Neural cell (in vitro differentiated cells): ENCODE measurements around the gene ABCC9. TPM values are rescaled to one million over a fixed set of nuclear protein-coding genes. Genes with fewer than 3 reads are reported as not detected.

Experiments
- H2AFZ ChIP-seq: fragments of 200-600, 300-800 bp; sonication (generic), shearing (Covaris generic); 2 replicates; pipeline ENCODE4 v1.6.0; 2014; ENCODE audit warnings: low read depth, mild to moderate bottlenecking, antibody characterized with exemption, low read length, moderate library complexity
- H3F3A ChIP-seq: fragments of 200-600 bp; shearing (Covaris generic); 2 replicates; pipeline ENCODE4 v1.6.1; 2016; ENCODE audit warnings: mild to moderate bottlenecking, moderate library complexity, mixed read lengths, antibody characterized with exemption, low read length; ENCODE audit not compliant: insufficient read depth, poor library complexity, severe bottlenecking
- H3K27ac ChIP-seq: fragments of 200-600, 300-800 bp; sonication (generic), shearing (Covaris generic); 2 replicates; pipeline ENCODE4 v1.5.1; 2014; ENCODE audit warnings: mild to moderate bottlenecking, low read length, moderate library complexity
- H3K27me3 ChIP-seq: fragments of 300-800, 200-600 bp; sonication (generic), shearing (Covaris generic); 2 replicates; pipeline ENCODE4 v1.6.0; 2014; ENCODE audit warnings: mild to moderate bottlenecking, low read depth, low read length, moderate library complexity; ENCODE audit not compliant: insufficient read depth
- H3K36me3 ChIP-seq: fragments of 300-800, 200-600 bp; sonication (generic), shearing (Covaris generic); 2 replicates; pipeline ENCODE4 v1.5.1; 2014; ENCODE audit warnings: mild to moderate bottlenecking, antibody characterized with exemption, low read length, moderate library complexity; ENCODE audit not compliant: insufficient read depth
- H3K4me2 ChIP-seq: fragments of 300-800, 200-600 bp; sonication (generic), shearing (Covaris generic); 2 replicates; pipeline ENCODE4 v1.6.0; 2014; ENCODE audit warnings: mild to moderate bottlenecking, low read length
- H3K4me3 ChIP-seq: fragments of 300-800, 200-600 bp; sonication (generic), shearing (Covaris generic); 2 replicates; pipeline ENCODE4 v1.5.1; 2014; ENCODE audit warnings: mild to moderate bottlenecking, low read length, moderate library complexity
- H3K79me2 ChIP-seq: fragments of 200-600 bp; shearing (Covaris generic); replicated peaks from 2 replicates; pipeline ENCODE4 v1.6.0; 2014; ENCODE audit warnings: mild to moderate bottlenecking, low read length, moderate library complexity; ENCODE audit not compliant: insufficient read depth
- H3K9ac ChIP-seq: fragments of 300-800, 200-600 bp; sonication (generic), shearing (Covaris generic); 2 replicates; pipeline ENCODE4 v1.6.1; 2016; ENCODE audit warnings: mild to moderate bottlenecking, low read length, mixed read lengths
- H3K9me2 ChIP-seq: fragments of 200-600 bp; shearing (Covaris generic); 2 replicates; pipeline ENCODE4 v1.6.1; 2016; ENCODE audit warnings: mild to moderate bottlenecking, low read length, mixed read lengths; ENCODE audit not compliant: insufficient read depth
- H3K9me3 ChIP-seq: fragments of 200-600, 300-800 bp; sonication (generic), shearing (Covaris generic); 2 replicates; pipeline ENCODE4 v1.6.1; 2016; ENCODE audit warnings: mild to moderate bottlenecking, mixed run types, low read length, moderate library complexity, mixed read lengths
- H4K20me1 ChIP-seq: fragments of 200-600 bp; shearing (Covaris generic); 2 replicates; pipeline ENCODE4 v1.6.1; 2016; ENCODE audit warnings: mild to moderate bottlenecking, mixed run types; ENCODE audit not compliant: insufficient read depth
- EP300 ChIP-seq: fragments of 450-650 bp; conservative IDR thresholded peaks from 2 replicates; pipeline ENCODE4 v1.6.1; 2014; ENCODE audit warnings: antibody characterized with exemption, mild to moderate bottlenecking, moderate library complexity; ENCODE audit not compliant: poor library complexity, severe bottlenecking
- EZH2 ChIP-seq: fragments of 200-600, 300-800 bp; shearing (Covaris generic), sonication (generic); IDR thresholded peaks from 2 replicates; pipeline ENCODE4 v1.6.1; 2014; ENCODE audit warnings: antibody characterized with exemption, low read length, borderline replicate concordance, mild to moderate bottlenecking; ENCODE audit not compliant: insufficient read depth, poor library complexity, severe bottlenecking
- MXI1 ChIP-seq: fragments of 450-650 bp; conservative IDR thresholded peaks from 2 replicates; pipeline ENCODE4 v1.6.1; 2014; ENCODE audit warnings: antibody characterized with exemption, mild to moderate bottlenecking; ENCODE audit not compliant: poor library complexity, severe bottlenecking
- POLR2AphosphoS5 ChIP-seq: IDR thresholded peaks from 2 replicates; pipeline ENCODE4 v1.6.1; 2012
- RAD21 ChIP-seq: fragments of 450-650 bp; conservative IDR thresholded peaks from 2 replicates; pipeline ENCODE4 v1.6.1; 2014; ENCODE audit warnings: antibody characterized with exemption, mild to moderate bottlenecking, moderate library complexity
- SMC3 ChIP-seq: fragments of 450-650 bp; conservative IDR thresholded peaks from 2 replicates; pipeline ENCODE4 v1.6.1; 2014; ENCODE audit warnings: antibody characterized with exemption, mild to moderate bottlenecking, moderate library complexity; ENCODE audit not compliant: poor library complexity
- TAF1 ChIP-seq: IDR thresholded peaks from 2 replicates; pipeline ENCODE4 v1.6.1; 2012; ENCODE audit warnings: low read depth
- polyA plus RNA-seq: library from polyadenylated mRNA; depleted of rRNA; stranded (reverse); fragments of >200 nt; gene quantifications from 2 replicates; pipeline ENCODE4 v1.2.3, GENCODE V29; 2014
- TF ChIP-seq, protein P1 (sequence below): fragments of 450-650 bp; IDR thresholded peaks from 2 replicates; pipeline ENCODE4 v1.5.1; 2014; ENCODE audit warnings: antibody characterized with exemption, mild to moderate bottlenecking, moderate library complexity; ENCODE audit not compliant: poor library complexity, severe bottlenecking
- TF ChIP-seq, protein P2 (sequence below): IDR thresholded peaks from 2 replicates; pipeline ENCODE4 v1.6.1; 2012; ENCODE audit warnings: borderline replicate concordance

Gene ABCC9
- polyA plus RNA-seq, 1 donor from 2014 or later, result 0.32 TPM

DNA sequence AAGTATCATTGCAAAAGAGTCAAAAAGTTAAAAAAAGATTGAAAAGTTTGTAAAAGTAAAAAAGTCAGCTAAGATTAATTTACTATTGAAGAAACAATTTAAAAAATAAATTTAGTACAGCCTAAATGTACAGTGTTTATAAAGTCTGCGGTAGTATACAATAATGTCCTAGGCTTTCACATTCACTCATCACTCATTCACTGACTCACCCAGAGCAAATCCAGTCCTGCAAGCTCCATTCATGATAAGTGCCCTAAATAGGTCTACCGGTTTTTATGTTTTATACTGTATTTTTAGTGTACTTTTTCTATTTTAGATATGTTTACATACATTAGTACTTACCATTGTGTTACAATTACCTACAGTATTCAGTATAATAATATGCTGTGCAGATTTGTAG lies 43.9 kb upstream of the ABCC9 start:
- Histone ChIP-seq H3K4me3 (no peak overlapping the region), H4K20me1 (no peaks in the 10 kb centered on the region), H3K27ac (no peak overlapping the region), H3K4me2 (no peak overlapping the region), H3K36me3 (no peaks in the 10 kb centered on the region), H2AFZ (no peak overlapping the region), H3K27me3 (no peaks in the 10 kb centered on the region), H3K9me3 (no peaks in the 10 kb centered on the region), H3F3A (no peaks in the 10 kb centered on the region), H3K9ac (no peak overlapping the region), H3K79me2 (no peaks in the 10 kb centered on the region), H3K9me2 (no peaks in the 10 kb centered on the region)
- no peak for TF ChIP-seq SMC3
- TF ChIP-seq EP300, result no peak
- TF ChIP-seq, protein P1, sequence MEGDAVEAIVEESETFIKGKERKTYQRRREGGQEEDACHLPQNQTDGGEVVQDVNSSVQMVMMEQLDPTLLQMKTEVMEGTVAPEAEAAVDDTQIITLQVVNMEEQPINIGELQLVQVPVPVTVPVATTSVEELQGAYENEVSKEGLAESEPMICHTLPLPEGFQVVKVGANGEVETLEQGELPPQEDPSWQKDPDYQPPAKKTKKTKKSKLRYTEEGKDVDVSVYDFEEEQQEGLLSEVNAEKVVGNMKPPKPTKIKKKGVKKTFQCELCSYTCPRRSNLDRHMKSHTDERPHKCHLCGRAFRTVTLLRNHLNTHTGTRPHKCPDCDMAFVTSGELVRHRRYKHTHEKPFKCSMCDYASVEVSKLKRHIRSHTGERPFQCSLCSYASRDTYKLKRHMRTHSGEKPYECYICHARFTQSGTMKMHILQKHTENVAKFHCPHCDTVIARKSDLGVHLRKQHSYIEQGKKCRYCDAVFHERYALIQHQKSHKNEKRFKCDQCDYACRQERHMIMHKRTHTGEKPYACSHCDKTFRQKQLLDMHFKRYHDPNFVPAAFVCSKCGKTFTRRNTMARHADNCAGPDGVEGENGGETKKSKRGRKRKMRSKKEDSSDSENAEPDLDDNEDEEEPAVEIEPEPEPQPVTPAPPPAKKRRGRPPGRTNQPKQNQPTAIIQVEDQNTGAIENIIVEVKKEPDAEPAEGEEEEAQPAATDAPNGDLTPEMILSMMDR, result no peak
- TF ChIP-seq, protein P2, sequence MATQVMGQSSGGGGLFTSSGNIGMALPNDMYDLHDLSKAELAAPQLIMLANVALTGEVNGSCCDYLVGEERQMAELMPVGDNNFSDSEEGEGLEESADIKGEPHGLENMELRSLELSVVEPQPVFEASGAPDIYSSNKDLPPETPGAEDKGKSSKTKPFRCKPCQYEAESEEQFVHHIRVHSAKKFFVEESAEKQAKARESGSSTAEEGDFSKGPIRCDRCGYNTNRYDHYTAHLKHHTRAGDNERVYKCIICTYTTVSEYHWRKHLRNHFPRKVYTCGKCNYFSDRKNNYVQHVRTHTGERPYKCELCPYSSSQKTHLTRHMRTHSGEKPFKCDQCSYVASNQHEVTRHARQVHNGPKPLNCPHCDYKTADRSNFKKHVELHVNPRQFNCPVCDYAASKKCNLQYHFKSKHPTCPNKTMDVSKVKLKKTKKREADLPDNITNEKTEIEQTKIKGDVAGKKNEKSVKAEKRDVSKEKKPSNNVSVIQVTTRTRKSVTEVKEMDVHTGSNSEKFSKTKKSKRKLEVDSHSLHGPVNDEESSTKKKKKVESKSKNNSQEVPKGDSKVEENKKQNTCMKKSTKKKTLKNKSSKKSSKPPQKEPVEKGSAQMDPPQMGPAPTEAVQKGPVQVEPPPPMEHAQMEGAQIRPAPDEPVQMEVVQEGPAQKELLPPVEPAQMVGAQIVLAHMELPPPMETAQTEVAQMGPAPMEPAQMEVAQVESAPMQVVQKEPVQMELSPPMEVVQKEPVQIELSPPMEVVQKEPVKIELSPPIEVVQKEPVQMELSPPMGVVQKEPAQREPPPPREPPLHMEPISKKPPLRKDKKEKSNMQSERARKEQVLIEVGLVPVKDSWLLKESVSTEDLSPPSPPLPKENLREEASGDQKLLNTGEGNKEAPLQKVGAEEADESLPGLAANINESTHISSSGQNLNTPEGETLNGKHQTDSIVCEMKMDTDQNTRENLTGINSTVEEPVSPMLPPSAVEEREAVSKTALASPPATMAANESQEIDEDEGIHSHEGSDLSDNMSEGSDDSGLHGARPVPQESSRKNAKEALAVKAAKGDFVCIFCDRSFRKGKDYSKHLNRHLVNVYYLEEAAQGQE, result no peak
- no peak for TF ChIP-seq POLR2AphosphoS5
- TF ChIP-seq MXI1, result no peak
- no peak for TF ChIP-seq RAD21
- no peak for TF ChIP-seq TAF1

DNA sequence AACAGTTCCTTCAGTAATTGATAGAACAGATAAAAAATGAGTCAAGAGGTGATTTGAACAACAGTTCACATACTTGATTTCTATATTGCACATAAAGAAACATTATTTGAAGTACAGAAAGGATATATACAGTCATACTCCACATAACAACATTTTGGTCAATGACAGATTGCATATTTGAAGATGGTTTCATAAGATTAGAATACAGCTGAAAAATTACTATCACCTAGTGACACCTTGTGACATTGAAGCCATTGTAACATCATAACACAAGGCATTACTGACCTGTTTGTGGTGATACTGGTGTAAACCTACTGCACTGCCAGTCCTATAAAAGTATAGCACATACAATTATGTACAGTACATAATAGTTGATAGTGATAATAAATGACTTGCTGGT lies 43.1 kb upstream of the ABCC9 start:
- Histone ChIP-seq H3K27ac (no peak overlapping the region), H3K9me2 (no peaks in the 10 kb centered on the region), H3K9me3 (no peaks in the 10 kb centered on the region), H4K20me1 (no peaks in the 10 kb centered on the region), H3K36me3 (no peaks in the 10 kb centered on the region), H3K9ac (no peak overlapping the region), H3K4me2 (no peak overlapping the region), H3F3A (no peaks in the 10 kb centered on the region), H3K27me3 (no peaks in the 10 kb centered on the region), H3K79me2 (no peaks in the 10 kb centered on the region), H3K4me3 (no peak overlapping the region), H2AFZ (no peak overlapping the region)
- TF ChIP-seq POLR2AphosphoS5 (no peak), TAF1 (no peak), RAD21 (no peak), EZH2 (no peak), MXI1 (no peak), SMC3 (no peak)
- TF ChIP-seq, protein P1, result no peak
